SK-N-SH treated with all-trans-retinoic acid at 6 μM for 48 hours (cell line): ENCODE data around the gene PRCC.
A peak's percentile ranks its signal among the peaks of the same experiment; 100 is the strongest.

ENCODE experiments used
- ATAC-seq: fragments of 200-7000 bp; cut with Tn5 transposase; 3 replicates; pipeline ENCODE4 v1.9.1; 2020; ENCODE audit warnings: mild to moderate bottlenecking, moderate library complexity
- ARNTL ChIP-seq: fragments of 450-650 bp; formaldehyde crosslinking; IDR thresholded peaks from 2 replicates; pipeline ENCODE4 v1.5.0; 2020; ENCODE audit warnings: low read depth, mild to moderate bottlenecking, moderate library complexity, borderline replicate concordance
- BACH2 ChIP-seq: fragments of 250-450 bp; sonication (Bioruptor Pico); IDR thresholded peaks from 2 replicates; pipeline ENCODE4 v1.9.0; 2021; ENCODE audit warnings: mild to moderate bottlenecking, borderline replicate concordance
- ESRRG ChIP-seq: fragments of 250-450 bp; sonication (Bioruptor Pico); IDR thresholded peaks from 2 replicates; pipeline ENCODE4 v1.6.1; 2021; ENCODE audit warnings: mild to moderate bottlenecking
- GLIS3 ChIP-seq: fragments of 250-450 bp; sonication (Bioruptor Pico); IDR thresholded peaks from 2 replicates; pipeline ENCODE4 v1.5.0; 2020; ENCODE audit warnings: mild to moderate bottlenecking, moderate library complexity
- ISL1 ChIP-seq: fragments of 250-450 bp; sonication (Bioruptor Pico); IDR thresholded peaks from 2 replicates; pipeline ENCODE4 v2.1.2; 2022; ENCODE audit warnings: mild to moderate bottlenecking, moderate library complexity
- OSR1 ChIP-seq: fragments of 250-450 bp; sonication (Bioruptor Pico); IDR thresholded peaks from 2 replicates; pipeline ENCODE4 v1.8.0; 2022; ENCODE audit warnings: moderate library complexity, mild to moderate bottlenecking, inconsistent platforms
- PPARA ChIP-seq: fragments of 250-450 bp; sonication (Bioruptor Pico); IDR thresholded peaks from 2 replicates; pipeline ENCODE4 v1.5.0; 2020; ENCODE audit warnings: mild to moderate bottlenecking, borderline replicate concordance
- RARB ChIP-seq: fragments of 250-450 bp; sonication (Bioruptor Pico); IDR thresholded peaks from 2 replicates; pipeline ENCODE4 v1.8.0; 2021; ENCODE audit warnings: mild to moderate bottlenecking, moderate library complexity
- SNAI2 ChIP-seq: fragments of 250-450 bp; sonication (Bioruptor Pico); IDR thresholded peaks from 2 replicates; pipeline ENCODE4 v1.5.0; 2020; ENCODE audit warnings: mild to moderate bottlenecking, moderate library complexity
- TCF4 ChIP-seq: fragments of 250-450 bp; sonication (Bioruptor Pico); IDR thresholded peaks from 2 replicates; pipeline ENCODE4 v1.8.0; 2021; ENCODE audit warnings: mild to moderate bottlenecking, moderate library complexity, borderline replicate concordance
- TOX ChIP-seq: fragments of 250-450 bp; sonication (Bioruptor Pico); IDR thresholded peaks from 2 replicates; pipeline ENCODE4 v1.8.0; 2021; ENCODE audit warnings: mild to moderate bottlenecking, moderate library complexity, borderline replicate concordance
- ZC3H10 ChIP-seq: fragments of 250-450 bp; sonication (Bioruptor Pico); IDR thresholded peaks from 2 replicates; pipeline ENCODE4 v1.5.1; 2021; ENCODE audit warnings: mild to moderate bottlenecking, moderate library complexity
- ZFP3 ChIP-seq: fragments of 250-450 bp; sonication (Bioruptor Pico); IDR thresholded peaks from 2 replicates; pipeline ENCODE4 v1.5.0; 2020; ENCODE audit warnings: mild to moderate bottlenecking, moderate library complexity
- ZFP30 ChIP-seq: fragments of 450-650 bp; formaldehyde crosslinking; IDR thresholded peaks from 2 replicates; pipeline ENCODE4 v1.5.0; 2022; ENCODE audit warnings: mild to moderate bottlenecking, moderate library complexity
- ZNF565 ChIP-seq: fragments of 450-650 bp; formaldehyde crosslinking; conservative IDR thresholded peaks from 2 replicates; pipeline ENCODE4 v1.5.0; 2020; ENCODE audit warnings: low read depth, mild to moderate bottlenecking, moderate library complexity
- ZNF70 ChIP-seq: fragments of 450-650 bp; formaldehyde crosslinking; IDR thresholded peaks from 2 replicates; pipeline ENCODE4 v1.5.0; 2020; ENCODE audit warnings: mild to moderate bottlenecking, moderate library complexity
- ZNF8 ChIP-seq: fragments of 450-650 bp; formaldehyde crosslinking; IDR thresholded peaks from 2 replicates; pipeline ENCODE4 v1.5.0; 2020; ENCODE audit warnings: mild to moderate bottlenecking, moderate library complexity
- TF ChIP-seq, protein P1 (sequence below): fragments of 250-450 bp; sonication (Bioruptor Pico); IDR thresholded peaks from 2 replicates; pipeline ENCODE4 v1.8.0; 2020; ENCODE audit warnings: mild to moderate bottlenecking, moderate library complexity, borderline replicate concordance
- TF ChIP-seq, protein P2 (sequence below): fragments of 250-450 bp; sonication (Bioruptor Pico); IDR thresholded peaks from 2 replicates; pipeline ENCODE4 v1.5.1; 2020; ENCODE audit warnings: low read depth, mild to moderate bottlenecking, moderate library complexity
- TF ChIP-seq, protein P3 (sequence below): fragments of 250-450 bp; sonication (Bioruptor Pico); IDR thresholded peaks from 2 replicates; pipeline ENCODE4 v1.5.0; 2020; ENCODE audit warnings: mild to moderate bottlenecking, moderate library complexity
- TF ChIP-seq, protein P4 (sequence below): fragments of 250-450 bp; sonication (Bioruptor Pico); IDR thresholded peaks from 2 replicates; pipeline ENCODE4 v1.8.0; 2021; ENCODE audit warnings: low read depth, mild to moderate bottlenecking, moderate library complexity, borderline replicate concordance
- TF ChIP-seq, protein P5 (sequence below): fragments of 250-450 bp; sonication (Bioruptor Pico); IDR thresholded peaks from 2 replicates; pipeline ENCODE4 v1.5.1; 2021; ENCODE audit warnings: mild to moderate bottlenecking, moderate library complexity

Gene PRCC

DNA sequence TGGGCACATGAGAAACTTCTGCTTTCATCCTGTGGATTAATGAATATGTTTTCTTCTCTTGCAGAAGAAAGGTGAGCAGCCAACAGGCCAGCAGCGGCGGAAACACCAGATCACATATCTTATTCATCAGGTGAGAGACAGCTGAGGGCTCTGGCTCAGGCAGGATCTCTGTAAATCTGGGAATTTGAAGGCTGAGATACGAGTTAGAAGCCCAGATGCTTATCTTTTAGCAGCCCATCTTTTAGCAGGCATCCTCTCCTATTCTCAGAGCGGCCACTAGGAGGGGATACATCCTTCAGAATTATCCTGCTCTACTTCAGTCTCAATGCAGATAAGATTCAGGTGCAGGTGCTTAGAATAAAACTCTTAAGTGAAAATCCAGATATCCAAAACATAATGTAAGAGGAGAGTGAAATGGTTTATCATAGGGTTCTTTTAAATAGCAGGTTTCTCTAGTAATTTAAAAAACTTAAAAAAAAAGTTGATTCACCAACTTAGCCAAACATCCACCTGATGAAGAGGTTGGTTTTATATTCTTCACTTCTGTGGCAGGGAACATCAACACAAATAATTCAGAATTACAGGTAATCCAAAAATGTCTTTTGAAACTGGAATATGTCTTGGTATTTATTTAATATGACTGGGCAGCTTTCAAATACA is 30.0 kb downstream of the PRCC start:
- ATAC-seq = peak; percentile 59
- TF ChIP-seq, protein P1, sequence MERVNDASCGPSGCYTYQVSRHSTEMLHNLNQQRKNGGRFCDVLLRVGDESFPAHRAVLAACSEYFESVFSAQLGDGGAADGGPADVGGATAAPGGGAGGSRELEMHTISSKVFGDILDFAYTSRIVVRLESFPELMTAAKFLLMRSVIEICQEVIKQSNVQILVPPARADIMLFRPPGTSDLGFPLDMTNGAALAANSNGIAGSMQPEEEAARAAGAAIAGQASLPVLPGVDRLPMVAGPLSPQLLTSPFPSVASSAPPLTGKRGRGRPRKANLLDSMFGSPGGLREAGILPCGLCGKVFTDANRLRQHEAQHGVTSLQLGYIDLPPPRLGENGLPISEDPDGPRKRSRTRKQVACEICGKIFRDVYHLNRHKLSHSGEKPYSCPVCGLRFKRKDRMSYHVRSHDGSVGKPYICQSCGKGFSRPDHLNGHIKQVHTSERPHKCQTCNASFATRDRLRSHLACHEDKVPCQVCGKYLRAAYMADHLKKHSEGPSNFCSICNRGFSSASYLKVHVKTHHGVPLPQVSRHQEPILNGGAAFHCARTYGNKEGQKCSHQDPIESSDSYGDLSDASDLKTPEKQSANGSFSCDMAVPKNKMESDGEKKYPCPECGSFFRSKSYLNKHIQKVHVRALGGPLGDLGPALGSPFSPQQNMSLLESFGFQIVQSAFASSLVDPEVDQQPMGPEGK = no peak
- TF ChIP-seq GLIS3 = no peak
- no peak for TF ChIP-seq ZNF8 (CRISPR knock-in tag)
- no peak for TF ChIP-seq ZNF70
- TF ChIP-seq ARNTL (CRISPR knock-in tag) = no peak
- no peak for TF ChIP-seq OSR1 (CRISPR knock-in tag)
- TF ChIP-seq TCF4 (CRISPR knock-in tag) = peak; percentile 47; the same call in 1 of the 2 replicates
- no peak for TF ChIP-seq ZFP30 (CRISPR knock-in tag)
- no peak for TF ChIP-seq ZC3H10 (CRISPR knock-in tag)
- no peak for TF ChIP-seq PPARA (CRISPR knock-in tag)
- TF ChIP-seq, protein P2, sequence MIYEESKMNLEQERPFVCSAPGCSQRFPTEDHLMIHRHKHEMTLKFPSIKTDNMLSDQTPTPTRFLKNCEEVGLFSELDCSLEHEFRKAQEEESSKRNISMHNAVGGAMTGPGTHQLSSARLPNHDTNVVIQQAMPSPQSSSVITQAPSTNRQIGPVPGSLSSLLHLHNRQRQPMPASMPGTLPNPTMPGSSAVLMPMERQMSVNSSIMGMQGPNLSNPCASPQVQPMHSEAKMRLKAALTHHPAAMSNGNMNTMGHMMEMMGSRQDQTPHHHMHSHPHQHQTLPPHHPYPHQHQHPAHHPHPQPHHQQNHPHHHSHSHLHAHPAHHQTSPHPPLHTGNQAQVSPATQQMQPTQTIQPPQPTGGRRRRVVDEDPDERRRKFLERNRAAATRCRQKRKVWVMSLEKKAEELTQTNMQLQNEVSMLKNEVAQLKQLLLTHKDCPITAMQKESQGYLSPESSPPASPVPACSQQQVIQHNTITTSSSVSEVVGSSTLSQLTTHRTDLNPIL (CRISPR knock-in tag) = no peak
- TF ChIP-seq, protein P3, sequence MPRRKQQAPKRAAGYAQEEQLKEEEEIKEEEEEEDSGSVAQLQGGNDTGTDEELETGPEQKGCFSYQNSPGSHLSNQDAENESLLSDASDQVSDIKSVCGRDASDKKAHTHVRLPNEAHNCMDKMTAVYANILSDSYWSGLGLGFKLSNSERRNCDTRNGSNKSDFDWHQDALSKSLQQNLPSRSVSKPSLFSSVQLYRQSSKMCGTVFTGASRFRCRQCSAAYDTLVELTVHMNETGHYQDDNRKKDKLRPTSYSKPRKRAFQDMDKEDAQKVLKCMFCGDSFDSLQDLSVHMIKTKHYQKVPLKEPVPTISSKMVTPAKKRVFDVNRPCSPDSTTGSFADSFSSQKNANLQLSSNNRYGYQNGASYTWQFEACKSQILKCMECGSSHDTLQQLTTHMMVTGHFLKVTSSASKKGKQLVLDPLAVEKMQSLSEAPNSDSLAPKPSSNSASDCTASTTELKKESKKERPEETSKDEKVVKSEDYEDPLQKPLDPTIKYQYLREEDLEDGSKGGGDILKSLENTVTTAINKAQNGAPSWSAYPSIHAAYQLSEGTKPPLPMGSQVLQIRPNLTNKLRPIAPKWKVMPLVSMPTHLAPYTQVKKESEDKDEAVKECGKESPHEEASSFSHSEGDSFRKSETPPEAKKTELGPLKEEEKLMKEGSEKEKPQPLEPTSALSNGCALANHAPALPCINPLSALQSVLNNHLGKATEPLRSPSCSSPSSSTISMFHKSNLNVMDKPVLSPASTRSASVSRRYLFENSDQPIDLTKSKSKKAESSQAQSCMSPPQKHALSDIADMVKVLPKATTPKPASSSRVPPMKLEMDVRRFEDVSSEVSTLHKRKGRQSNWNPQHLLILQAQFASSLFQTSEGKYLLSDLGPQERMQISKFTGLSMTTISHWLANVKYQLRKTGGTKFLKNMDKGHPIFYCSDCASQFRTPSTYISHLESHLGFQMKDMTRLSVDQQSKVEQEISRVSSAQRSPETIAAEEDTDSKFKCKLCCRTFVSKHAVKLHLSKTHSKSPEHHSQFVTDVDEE = peak; percentile 75; the same call in 1 of the 2 replicates
- no peak for TF ChIP-seq TOX (CRISPR knock-in tag)
- TF ChIP-seq ISL1 = no peak
- no peak for TF ChIP-seq ZFP3 (CRISPR knock-in tag)

DNA sequence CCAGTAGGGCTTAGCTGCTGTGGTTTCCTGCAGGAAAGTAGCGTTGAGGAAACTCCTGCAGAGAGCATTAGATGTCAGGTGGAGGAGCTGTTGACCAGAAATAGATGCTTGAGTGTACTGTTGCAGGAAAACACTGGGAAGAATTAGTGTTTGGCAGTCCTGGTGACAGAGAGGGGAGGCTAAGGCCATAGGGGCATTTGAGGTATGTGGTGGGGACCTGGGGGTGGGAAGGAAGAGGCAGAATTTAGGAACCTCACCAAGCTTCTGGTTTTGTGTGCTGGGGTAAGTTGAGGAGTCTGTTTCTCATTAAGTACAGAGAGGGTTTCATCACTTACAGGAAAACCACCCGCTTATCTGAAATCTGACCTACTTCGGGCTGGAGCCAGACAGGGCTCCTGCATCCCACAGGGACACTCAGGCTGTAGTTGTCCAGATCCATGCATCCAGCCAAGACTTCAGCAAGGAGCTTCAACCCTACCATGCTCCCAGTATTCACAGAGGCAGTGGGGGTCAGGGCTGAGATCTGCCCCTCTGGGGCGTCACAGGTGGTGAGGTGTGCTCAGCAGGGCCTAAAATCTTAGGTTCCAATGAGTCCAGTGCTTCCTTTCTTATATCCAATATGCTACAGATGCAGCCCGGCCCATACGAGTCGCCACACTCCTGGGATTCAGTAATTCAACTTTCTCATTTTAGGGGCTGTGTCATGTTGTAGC is 34.2 kb downstream of the PRCC start:
- peak; percentile 81 for ATAC-seq
- TF ChIP-seq, protein P4, sequence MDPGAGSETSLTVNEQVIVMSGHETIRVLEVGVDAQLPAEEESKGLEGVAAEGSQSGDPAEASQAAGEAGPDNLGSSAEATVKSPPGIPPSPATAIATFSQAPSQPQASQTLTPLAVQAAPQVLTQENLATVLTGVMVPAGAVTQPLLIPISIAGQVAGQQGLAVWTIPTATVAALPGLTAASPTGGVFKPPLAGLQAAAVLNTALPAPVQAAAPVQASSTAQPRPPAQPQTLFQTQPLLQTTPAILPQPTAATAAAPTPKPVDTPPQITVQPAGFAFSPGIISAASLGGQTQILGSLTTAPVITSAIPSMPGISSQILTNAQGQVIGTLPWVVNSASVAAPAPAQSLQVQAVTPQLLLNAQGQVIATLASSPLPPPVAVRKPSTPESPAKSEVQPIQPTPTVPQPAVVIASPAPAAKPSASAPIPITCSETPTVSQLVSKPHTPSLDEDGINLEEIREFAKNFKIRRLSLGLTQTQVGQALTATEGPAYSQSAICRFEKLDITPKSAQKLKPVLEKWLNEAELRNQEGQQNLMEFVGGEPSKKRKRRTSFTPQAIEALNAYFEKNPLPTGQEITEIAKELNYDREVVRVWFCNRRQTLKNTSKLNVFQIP = no peak
- no peak for TF ChIP-seq ESRRG (CRISPR knock-in tag)
- no peak for TF ChIP-seq OSR1 (CRISPR knock-in tag)
- TF ChIP-seq ZFP30 (CRISPR knock-in tag) = no peak
- 0 out of 2 replicates have a peak, but pooled peaks have one; percentile 67 for TF ChIP-seq RARB (CRISPR knock-in tag)
- TF ChIP-seq ZNF565 (CRISPR knock-in tag) = no peak
- no peak for TF ChIP-seq ARNTL (CRISPR knock-in tag)
- TF ChIP-seq TOX (CRISPR knock-in tag) = 0 out of 2 replicates have a peak, but pooled peaks have one; percentile 11
- no peak; the same call in 1 of the 2 replicates for TF ChIP-seq ZFP3 (CRISPR knock-in tag)
- TF ChIP-seq, protein P5, sequence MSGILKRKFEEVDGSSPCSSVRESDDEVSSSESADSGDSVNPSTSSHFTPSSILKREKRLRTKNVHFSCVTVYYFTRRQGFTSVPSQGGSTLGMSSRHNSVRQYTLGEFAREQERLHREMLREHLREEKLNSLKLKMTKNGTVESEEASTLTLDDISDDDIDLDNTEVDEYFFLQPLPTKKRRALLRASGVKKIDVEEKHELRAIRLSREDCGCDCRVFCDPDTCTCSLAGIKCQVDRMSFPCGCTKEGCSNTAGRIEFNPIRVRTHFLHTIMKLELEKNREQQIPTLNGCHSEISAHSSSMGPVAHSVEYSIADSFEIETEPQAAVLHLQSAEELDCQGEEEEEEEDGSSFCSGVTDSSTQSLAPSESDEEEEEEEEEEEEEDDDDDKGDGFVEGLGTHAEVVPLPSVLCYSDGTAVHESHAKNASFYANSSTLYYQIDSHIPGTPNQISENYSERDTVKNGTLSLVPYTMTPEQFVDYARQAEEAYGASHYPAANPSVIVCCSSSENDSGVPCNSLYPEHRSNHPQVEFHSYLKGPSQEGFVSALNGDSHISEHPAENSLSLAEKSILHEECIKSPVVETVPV (CRISPR knock-in tag) = 0 out of 2 replicates have a peak, but pooled peaks have one; percentile 55
- TF ChIP-seq, protein P1 = no peak; the same call in 1 of the 2 replicates
- no peak for TF ChIP-seq ISL1
- TF ChIP-seq SNAI2 (CRISPR knock-in tag) = 0 out of 2 replicates have a peak, but pooled peaks have one; percentile 52
- TF ChIP-seq PPARA (CRISPR knock-in tag) = peak; percentile 44; the same call in 1 of the 2 replicates
- TF ChIP-seq, protein P2 (CRISPR knock-in tag) = no peak
- no peak for TF ChIP-seq ZNF70
- no peak for TF ChIP-seq BACH2 (CRISPR knock-in tag)
